ENCODE results near the gene IRF2BP2. TPM values are rescaled to one million over a fixed set of nuclear protein-coding genes. Genes with fewer than 3 reads are reported as not detected.

The IRF2BP2 gene
- total and polyA plus RNA-seq, 2 of the 13 experiments (the other 11 are each of a cell fraction or from before 2014, with no cell fraction given): 140 to 147 TPM

DNA sequence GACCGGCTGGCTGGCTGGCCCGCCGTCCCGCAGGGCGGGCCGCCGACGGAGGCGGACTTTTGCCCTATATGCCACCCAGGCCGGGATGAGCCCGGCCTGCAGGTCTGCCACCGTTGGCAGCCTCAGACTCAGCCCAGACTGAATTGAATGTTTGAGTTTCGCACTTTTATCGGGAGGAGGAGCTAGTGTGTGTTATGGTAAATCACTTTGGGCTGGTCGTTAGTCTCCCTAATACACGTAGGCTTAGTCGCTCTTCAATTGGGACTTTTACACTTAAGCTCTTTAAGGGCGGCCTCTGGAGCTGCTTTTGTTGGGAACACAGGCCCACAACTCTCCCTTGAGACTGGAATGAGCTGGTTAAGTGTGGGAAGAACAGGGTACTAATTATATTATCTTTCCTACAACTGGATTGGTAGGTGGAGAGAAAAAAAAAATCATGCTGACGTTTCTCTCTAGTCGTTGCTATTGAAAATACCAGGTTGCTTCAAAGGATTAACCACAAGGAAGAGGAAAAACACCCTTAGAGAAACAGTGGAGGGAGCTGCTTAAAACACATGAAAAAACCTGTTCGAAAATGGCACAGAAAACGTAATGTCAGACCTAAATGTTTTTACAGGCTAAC lies 1.4 kb upstream of the IRF2BP2 start (continued):
- TF ChIP-seq, protein P1, sequence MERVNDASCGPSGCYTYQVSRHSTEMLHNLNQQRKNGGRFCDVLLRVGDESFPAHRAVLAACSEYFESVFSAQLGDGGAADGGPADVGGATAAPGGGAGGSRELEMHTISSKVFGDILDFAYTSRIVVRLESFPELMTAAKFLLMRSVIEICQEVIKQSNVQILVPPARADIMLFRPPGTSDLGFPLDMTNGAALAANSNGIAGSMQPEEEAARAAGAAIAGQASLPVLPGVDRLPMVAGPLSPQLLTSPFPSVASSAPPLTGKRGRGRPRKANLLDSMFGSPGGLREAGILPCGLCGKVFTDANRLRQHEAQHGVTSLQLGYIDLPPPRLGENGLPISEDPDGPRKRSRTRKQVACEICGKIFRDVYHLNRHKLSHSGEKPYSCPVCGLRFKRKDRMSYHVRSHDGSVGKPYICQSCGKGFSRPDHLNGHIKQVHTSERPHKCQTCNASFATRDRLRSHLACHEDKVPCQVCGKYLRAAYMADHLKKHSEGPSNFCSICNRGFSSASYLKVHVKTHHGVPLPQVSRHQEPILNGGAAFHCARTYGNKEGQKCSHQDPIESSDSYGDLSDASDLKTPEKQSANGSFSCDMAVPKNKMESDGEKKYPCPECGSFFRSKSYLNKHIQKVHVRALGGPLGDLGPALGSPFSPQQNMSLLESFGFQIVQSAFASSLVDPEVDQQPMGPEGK (CRISPR knock-in tag; IDR thresholded peaks at IDR 0.05): peak; percentile 65
- TF ChIP-seq MAZ (IDR thresholded peaks at IDR 0.05; ENCODE audit: borderline replicate concordance, low read depth, low read length): no peak; the same call in 1 of the 2 replicates
- TF ChIP-seq MAZ (CRISPR knock-in tag; IDR thresholded peaks at IDR 0.05; ENCODE audit: low read depth): no peak; the same call in 1 of the 2 replicates
- TF ChIP-seq, protein P2, sequence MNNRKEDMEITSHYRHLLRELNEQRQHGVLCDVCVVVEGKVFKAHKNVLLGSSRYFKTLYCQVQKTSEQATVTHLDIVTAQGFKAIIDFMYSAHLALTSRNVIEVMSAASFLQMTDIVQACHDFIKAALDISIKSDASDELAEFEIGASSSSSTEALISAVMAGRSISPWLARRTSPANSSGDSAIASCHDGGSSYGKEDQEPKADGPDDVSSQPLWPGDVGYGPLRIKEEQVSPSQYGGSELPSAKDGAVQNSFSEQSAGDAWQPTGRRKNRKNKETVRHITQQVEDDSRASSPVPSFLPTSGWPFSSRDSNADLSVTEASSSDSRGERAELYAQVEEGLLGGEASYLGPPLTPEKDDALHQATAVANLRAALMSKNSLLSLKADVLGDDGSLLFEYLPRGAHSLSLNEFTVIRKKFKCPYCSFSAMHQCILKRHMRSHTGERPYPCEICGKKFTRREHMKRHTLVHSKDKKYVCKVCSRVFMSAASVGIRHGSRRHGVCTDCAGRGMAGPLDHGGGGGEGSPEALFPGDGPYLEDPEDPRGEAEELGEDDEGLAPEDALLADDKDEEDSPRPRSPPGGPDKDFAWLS (CRISPR knock-in tag; IDR thresholded peaks at IDR 0.05; ENCODE audit: borderline replicate concordance): no peak
- no peak for TF ChIP-seq FOXK2 (IDR thresholded peaks at IDR 0.05)
- TF ChIP-seq HMG20B (CRISPR knock-in tag; conservative IDR thresholded peaks at IDR 0.05): no peak
- TF ChIP-seq, protein P3, sequence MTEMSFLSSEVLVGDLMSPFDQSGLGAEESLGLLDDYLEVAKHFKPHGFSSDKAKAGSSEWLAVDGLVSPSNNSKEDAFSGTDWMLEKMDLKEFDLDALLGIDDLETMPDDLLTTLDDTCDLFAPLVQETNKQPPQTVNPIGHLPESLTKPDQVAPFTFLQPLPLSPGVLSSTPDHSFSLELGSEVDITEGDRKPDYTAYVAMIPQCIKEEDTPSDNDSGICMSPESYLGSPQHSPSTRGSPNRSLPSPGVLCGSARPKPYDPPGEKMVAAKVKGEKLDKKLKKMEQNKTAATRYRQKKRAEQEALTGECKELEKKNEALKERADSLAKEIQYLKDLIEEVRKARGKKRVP (CRISPR knock-in tag; IDR thresholded peaks at IDR 0.05): 0 out of 4 replicates have a peak, but pooled peaks of 1 of the 2 experiments have one; percentile 0
- no peak for TF ChIP-seq ZNF253 (CRISPR knock-in tag; IDR thresholded peaks at IDR 0.05; ENCODE audit: borderline replicate concordance)
- no peak for TF ChIP-seq TMF1 (CRISPR knock-in tag; IDR thresholded peaks at IDR 0.05; ENCODE audit: low read depth)
- TF ChIP-seq CHD2 (IDR thresholded peaks at IDR 0.05; ENCODE audit: low read depth, low read length): no peak
- no peak for TF ChIP-seq KLF6 (CRISPR knock-in tag; IDR thresholded peaks at IDR 0.05)
- TF ChIP-seq, protein P4, sequence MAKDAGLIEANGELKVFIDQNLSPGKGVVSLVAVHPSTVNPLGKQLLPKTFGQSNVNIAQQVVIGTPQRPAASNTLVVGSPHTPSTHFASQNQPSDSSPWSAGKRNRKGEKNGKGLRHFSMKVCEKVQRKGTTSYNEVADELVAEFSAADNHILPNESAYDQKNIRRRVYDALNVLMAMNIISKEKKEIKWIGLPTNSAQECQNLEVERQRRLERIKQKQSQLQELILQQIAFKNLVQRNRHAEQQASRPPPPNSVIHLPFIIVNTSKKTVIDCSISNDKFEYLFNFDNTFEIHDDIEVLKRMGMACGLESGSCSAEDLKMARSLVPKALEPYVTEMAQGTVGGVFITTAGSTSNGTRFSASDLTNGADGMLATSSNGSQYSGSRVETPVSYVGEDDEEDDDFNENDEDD (CRISPR knock-in tag; IDR thresholded peaks at IDR 0.05; ENCODE audit: borderline replicate concordance): no peak
- no peak for TF ChIP-seq ZBTB8A (CRISPR knock-in tag; IDR thresholded peaks at IDR 0.05; ENCODE audit: borderline replicate concordance, low read depth)
- TF ChIP-seq ZNF572 (CRISPR knock-in tag; IDR thresholded peaks at IDR 0.05): no peak
- no peak for TF ChIP-seq REXO4 (CRISPR knock-in tag; IDR thresholded peaks at IDR 0.05; ENCODE audit: borderline replicate concordance)
- no peak; the same call in 1 of the 2 replicates for TF ChIP-seq MEIS2 (CRISPR knock-in tag; IDR thresholded peaks at IDR 0.05)
- TF ChIP-seq, protein P5, sequence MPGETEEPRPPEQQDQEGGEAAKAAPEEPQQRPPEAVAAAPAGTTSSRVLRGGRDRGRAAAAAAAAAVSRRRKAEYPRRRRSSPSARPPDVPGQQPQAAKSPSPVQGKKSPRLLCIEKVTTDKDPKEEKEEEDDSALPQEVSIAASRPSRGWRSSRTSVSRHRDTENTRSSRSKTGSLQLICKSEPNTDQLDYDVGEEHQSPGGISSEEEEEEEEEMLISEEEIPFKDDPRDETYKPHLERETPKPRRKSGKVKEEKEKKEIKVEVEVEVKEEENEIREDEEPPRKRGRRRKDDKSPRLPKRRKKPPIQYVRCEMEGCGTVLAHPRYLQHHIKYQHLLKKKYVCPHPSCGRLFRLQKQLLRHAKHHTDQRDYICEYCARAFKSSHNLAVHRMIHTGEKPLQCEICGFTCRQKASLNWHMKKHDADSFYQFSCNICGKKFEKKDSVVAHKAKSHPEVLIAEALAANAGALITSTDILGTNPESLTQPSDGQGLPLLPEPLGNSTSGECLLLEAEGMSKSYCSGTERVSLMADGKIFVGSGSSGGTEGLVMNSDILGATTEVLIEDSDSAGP (CRISPR knock-in tag; IDR thresholded peaks at IDR 0.05; ENCODE audit: borderline replicate concordance): no peak
- peak; percentile 23; the same call in 1 of the 2 replicates for TF ChIP-seq PHF8 (CRISPR knock-in tag; IDR thresholded peaks at IDR 0.05)
- no peak for TF ChIP-seq XBP1 (CRISPR knock-in tag; IDR thresholded peaks at IDR 0.05)
- TF ChIP-seq ETV6 (CRISPR knock-in tag; conservative IDR thresholded peaks at IDR 0.05): 0 out of 2 replicates have a peak, but pooled peaks have one; percentile 22

Measured in HepG2 (cell line).